Peyer's patch (tissue), 4 donors: Measurements from ENCODE around the gene RBM19. TPM values are rescaled to one million over a fixed set of nuclear protein-coding genes. Genes with fewer than 3 reads are reported as not detected.

Experiments used
- DNase-seq, 3 donors: peaks; one replicate each; pipeline ENCODE4 v3.0.0-alpha.2; 2017 to 2019
- H3K27ac ChIP-seq, 4 donors: fragments of 200-600 bp; sonication (generic); one replicate each; pipeline ENCODE4 v1.5.1; 2016 to 2019
- H3K27me3 ChIP-seq, 2 donors: fragments of 200-600 bp; sonication (generic); one replicate each; pipeline ENCODE4 v1.5.1; 2019
- H3K36me3 ChIP-seq, 3 donors: fragments of 200-600 bp; sonication (generic); one replicate each; pipeline ENCODE4 v1.5.1; 2016 to 2019
- H3K4me1 ChIP-seq, 4 donors: fragments of 200-600 bp; sonication (generic); one replicate each; pipeline ENCODE4 v1.5.1; 2016 to 2019
- H3K4me3 ChIP-seq, 4 donors: fragments of 200-600 bp; sonication (generic); 1 replicate in 3 of 4; 2 replicates in 1 of 4; pipeline ENCODE4 v1.5.1; 2016 to 2019; ENCODE audit warnings: mild to moderate bottlenecking in 1 of 4
- H3K9me3 ChIP-seq, 4 donors: fragments of 200-600 bp; sonication (generic); one replicate each; pipeline ENCODE4 v1.5.1; 2016 to 2019; ENCODE audit warnings: mild to moderate bottlenecking in 1 of 4
- CTCF ChIP-seq, 6 experiments: fragments of 450-650 bp in 4 of 6; fragments of 200-600 bp in 2 of 6; sonication (generic) in 1 of 6; IDR thresholded peaks; one replicate each; pipeline ENCODE4 v1.5.1; 2017 to 2019; ENCODE audit warnings: antibody characterized with exemption in 6 of 6, mild to moderate bottlenecking in 3 of 6, moderate library complexity in 1 of 6
- POLR2A ChIP-seq, 2 donors: fragments of 450-650 bp; IDR thresholded peaks; one replicate each; pipeline ENCODE4 v1.5.1; 2017; ENCODE audit warnings: antibody characterized with exemption in 2 of 2, mild to moderate bottlenecking in 2 of 2, moderate library complexity in 2 of 2
- total RNA-seq, 4 donors: library from RNA; depleted of rRNA; stranded (reverse); fragments of >200 nt; gene quantifications; one replicate each; pipeline ENCODE4 v1.1.0, GENCODE V29; 2016

The RBM19 gene
- total RNA-seq, 4 donors from 2014 or later, result 20.7 to 178 (median 48.0) TPM

GRCh38 chr12:113973109-113973904, 7.2 kb upstream of the RBM19 start:
- Histone ChIP-seq H3K36me3 (no peaks in the 10 kb centered on the region), H3K4me1 (no peaks in the 10 kb centered on the region), H3K27me3 (no peaks in the 10 kb centered on the region), H3K9me3 (no peaks in the 10 kb centered on the region), H3K27ac (no peak overlapping the region), H3K4me3 (no peak overlapping the region)
- DNase-seq, result no peak
- no peak for TF ChIP-seq CTCF (IDR thresholded peaks at IDR 0.05)
- TF ChIP-seq POLR2A (IDR thresholded peaks at IDR 0.05), result no peak

- DNase-seq, result no peak
- TF ChIP-seq CTCF (IDR thresholded peaks at IDR 0.05) (no peak), POLR2A (IDR thresholded peaks at IDR 0.05) (no peak)
- Histone ChIP-seq H3K4me3 (no peak overlapping the region), H3K4me1 (peaks cover 0 to 6% (median 0%) of the 10 kb centered on the region in 4 donors), H3K36me3 (no peaks in the 10 kb centered on the region), H3K27me3 (no peaks in the 10 kb centered on the region), H3K27ac (no peak overlapping the region), H3K9me3 (no peaks in the 10 kb centered on the region)
These were observed 5.3 kb upstream of the RBM19 start for GRCh38 chr12:113971392-113971791.

- no peaks in the 10 kb centered on the region for H3K27me3 ChIP-seq
- no peak for DNase-seq
- TF ChIP-seq POLR2A (IDR thresholded peaks at IDR 0.05) (no peak), CTCF (IDR thresholded peaks at IDR 0.05) (no peak)
- no peak overlapping the region for H3K27ac ChIP-seq
- no peak overlapping the region for H3K4me3 ChIP-seq
- H3K9me3 ChIP-seq, result no peaks in the 10 kb centered on the region
- peaks cover 0 to 11% (median 2%) of the 10 kb centered on the region in 4 donors for H3K4me1 ChIP-seq
- no peaks in the 10 kb centered on the region for H3K36me3 ChIP-seq
These were observed 4.1 kb upstream of the RBM19 start for GRCh38 chr12:113970211-113970610.

GRCh38 chr12:113967368-113967767, 1.2 kb upstream of the RBM19 start:
- H3K36me3 ChIP-seq, result peaks cover 0 to under 1% (median 0%) of the 10 kb centered on the region in 3 donors
- no peak overlapping the region for H3K27ac ChIP-seq
- DNase-seq, result no peak
- peaks cover 0 to 13% (median 4%) of the 10 kb centered on the region in 4 donors for H3K4me1 ChIP-seq
- no peaks in the 10 kb centered on the region for H3K9me3 ChIP-seq
- TF ChIP-seq POLR2A (IDR thresholded peaks at IDR 0.05), result no peak
- TF ChIP-seq CTCF (IDR thresholded peaks at IDR 0.05), result no peak
- H3K27me3 ChIP-seq, result no peaks in the 10 kb centered on the region
- no peak overlapping the region for H3K4me3 ChIP-seq

- H3K36me3 ChIP-seq, result peaks cover 0 to 47% (median 0%) of the 10 kb centered on the region in 3 donors
These were observed 3.4 kb downstream of the RBM19 start for GRCh38 chr12:113962733-113963132.

More at GRCh38 chr12:113962733-113963132, 3.4 kb downstream of the RBM19 start:
- no peak for DNase-seq
- H3K4me1 ChIP-seq, result peaks cover 0 to 13% (median 4%) of the 10 kb centered on the region in 4 donors
- no peak overlapping the region for H3K4me3 ChIP-seq
- no peak overlapping the region for H3K27ac ChIP-seq
- TF ChIP-seq CTCF (IDR thresholded peaks at IDR 0.05) (no peak), POLR2A (IDR thresholded peaks at IDR 0.05) (no peak)
- no peaks in the 10 kb centered on the region for H3K9me3 ChIP-seq
- H3K27me3 ChIP-seq, result no peaks in the 10 kb centered on the region
